Measurements from ENCODE around the gene KCNK2.

KCNK2 gene

GRCh38 chr1:215082532-215083382 is at the start of gene KCNK2:
TSS of gene KCNK2 (plus strand) at chr1:215082737. CDS start at chr1:215083386, 649 bp downstream.
- DNase-seq: no peak

GRCh38 chr1:215032911-215033526 is 49.5 kb upstream of the KCNK2 start:
- no peak for DNase-seq

GRCh38 chr1:215040190-215040589 is 42.3 kb upstream of the KCNK2 start:
- no peak for DNase-seq

GRCh38 chr1:215043401-215043800 is 39.1 kb upstream of the KCNK2 start:
- no peak for DNase-seq

GRCh38 chr1:215044151-215044550 is 38.4 kb upstream of the KCNK2 start:
- no peak for DNase-seq

GRCh38 chr1:215045698-215046308 is 36.7 kb upstream of the KCNK2 start:
- DNase-seq: no peak

- DNase-seq: no peak
Observed at GRCh38 chr1:215052256-215053015, 30.1 kb upstream of the KCNK2 start.

- DNase-seq: no peak
Observed at GRCh38 chr1:215054266-215054665, 28.3 kb upstream of the KCNK2 start.

GRCh38 chr1:215055281-215055935 is 27.1 kb upstream of the KCNK2 start:
- no peak for DNase-seq

- DNase-seq: no peak
Observed at GRCh38 chr1:215056584-215056983, 26.0 kb upstream of the KCNK2 start.

GRCh38 chr1:215059947-215060346 is 22.6 kb upstream of the KCNK2 start:
- DNase-seq: no peak

GRCh38 chr1:215064327-215064726 is 18.2 kb upstream of the KCNK2 start:
- no peak for DNase-seq

GRCh38 chr1:215071078-215071477 is 11.5 kb upstream of the KCNK2 start:
- no peak for DNase-seq

- no peak for DNase-seq
Observed at GRCh38 chr1:215076322-215076721, 6.2 kb upstream of the KCNK2 start.

- no peak for DNase-seq
Observed at GRCh38 chr1:215079456-215079855, 3.1 kb upstream of the KCNK2 start.

GRCh38 chr1:215081661-215082531 is 641 bp upstream of the KCNK2 start:
- no peak for DNase-seq

GRCh38 chr1:215083383-215083961 is 935 bp downstream of the KCNK2 start:
- no peak for DNase-seq

- no peak for DNase-seq
Observed at GRCh38 chr1:215084621-215085020, 2.1 kb downstream of the KCNK2 start.

GRCh38 chr1:215087603-215088002 is 5.1 kb downstream of the KCNK2 start:
- no peak for DNase-seq

- no peak for DNase-seq
Observed at GRCh38 chr1:215094381-215094780, 11.8 kb downstream of the KCNK2 start.

GRCh38 chr1:215095524-215095923 is 13.0 kb downstream of the KCNK2 start:
- DNase-seq: no peak
